GM18499 (cell line): ENCODE results near the gene BTAF1.

Source experiments
- ATAC-seq: cut with Tn5 transposase; IDR thresholded peaks from one replicate; pipeline ENCODE4 v1.9.1; 2021; ENCODE audit warnings: moderate number of reproducible peaks; ENCODE audit not compliant: insufficient read depth, unreplicated experiment

The BTAF1 gene

GRCh38 chr10:91907914-91908336 lies 15.6 kb upstream of the BTAF1 start:
- no peak for ATAC-seq

DNA sequence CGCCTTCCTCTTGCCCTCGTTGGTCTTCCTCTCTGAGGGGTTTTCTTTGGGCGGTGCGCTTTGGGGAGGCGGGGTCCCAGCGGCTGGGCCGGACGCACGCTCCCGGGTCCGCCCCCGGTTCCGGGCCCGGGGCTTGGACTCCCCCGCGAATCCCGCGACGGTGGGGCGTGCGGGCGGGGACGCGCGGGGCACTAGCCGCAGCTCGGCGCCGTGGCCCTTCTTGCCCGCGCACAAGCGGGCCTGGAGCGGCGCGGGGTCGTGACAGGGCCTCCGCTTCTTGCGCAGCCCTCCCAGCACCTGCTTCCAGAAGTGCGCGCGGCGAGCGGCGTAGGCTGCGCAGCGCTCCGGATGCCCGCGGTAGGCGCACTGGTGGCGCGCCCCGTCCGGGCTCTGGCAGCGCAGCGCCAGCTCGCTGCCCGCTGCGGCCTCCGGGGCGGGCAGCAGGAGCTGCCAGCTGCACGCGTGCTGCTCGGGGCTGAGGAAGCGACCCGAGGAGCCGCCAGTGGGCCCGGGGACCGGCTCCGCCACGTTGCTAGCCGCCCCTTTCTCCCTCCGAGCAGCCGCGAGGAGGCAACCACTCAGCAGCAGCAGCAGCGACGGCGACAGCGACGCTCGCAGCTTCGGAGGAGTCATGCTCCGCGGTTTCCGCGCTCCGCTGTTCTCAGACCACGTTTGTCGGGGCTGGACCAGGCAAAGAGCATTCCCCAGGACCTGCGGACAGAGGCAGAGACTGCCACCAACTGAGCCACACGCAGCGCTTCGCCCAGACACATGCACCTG lies 15.0 kb upstream of the BTAF1 start:
- peak; percentile 76 for ATAC-seq

DNA sequence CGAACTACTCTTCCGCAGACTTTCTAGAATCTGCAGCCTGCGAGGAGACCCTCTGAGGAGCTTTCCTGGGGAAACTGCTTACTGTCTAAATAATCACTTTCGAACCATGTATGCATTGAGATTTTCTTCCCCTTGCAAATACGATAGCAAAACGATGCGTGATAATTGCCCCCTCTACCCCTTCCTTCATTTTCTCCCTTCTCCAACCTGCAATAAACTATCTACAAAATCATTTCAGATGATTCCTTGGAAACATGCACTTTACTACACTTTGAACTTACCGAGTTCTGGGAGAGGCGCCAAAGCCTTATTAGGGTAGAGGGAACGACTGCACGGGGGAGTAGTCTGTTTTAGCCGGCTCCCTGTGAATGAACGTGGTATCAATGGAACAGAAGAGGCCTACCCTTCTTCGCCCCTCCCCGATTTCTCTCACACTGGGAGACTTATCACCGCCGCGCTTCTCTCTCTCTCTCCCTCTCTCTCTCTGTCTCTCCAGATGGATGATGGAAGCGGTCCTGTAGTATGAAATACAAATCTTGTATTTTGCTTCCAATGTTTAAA lies 14.4 kb upstream of the BTAF1 start, which contains the start of gene FGFBP3:
Gene FGFBP3, minus strand, starts transcription at position 370 of the 561 bp plus-strand sequence. CDS start 517 bp downstream, outside the sequence.
- ATAC-seq, result no peak

DNA sequence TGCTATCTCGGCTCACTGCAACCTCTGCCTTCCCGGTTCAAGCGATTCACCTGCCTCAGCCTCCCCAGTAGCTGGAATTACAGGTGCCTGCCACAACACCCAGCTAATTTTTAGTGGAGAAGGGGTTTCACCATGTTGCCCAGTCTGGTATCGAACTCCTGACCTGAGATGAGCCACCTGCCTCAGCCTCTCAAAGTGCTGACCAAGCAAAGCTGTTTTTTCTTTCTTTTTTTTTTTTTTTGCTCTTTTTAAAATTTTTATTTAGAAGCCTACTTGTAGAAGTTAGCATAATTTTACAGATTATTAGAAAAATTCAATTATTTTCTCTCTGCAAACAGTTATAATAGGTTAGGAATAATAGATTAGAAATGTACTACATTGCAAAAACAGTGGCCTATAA lies 13.1 kb upstream of the BTAF1 start:
- ATAC-seq, result no peak

GRCh38 chr10:91919651-91920050 lies 3.9 kb upstream of the BTAF1 start:
- no peak for ATAC-seq

GRCh38 chr10:91924212-91925021 lies 847 bp downstream of the BTAF1 start:
- peak; percentile 14 for ATAC-seq

- ATAC-seq, result no peak
These were observed 1.4 kb downstream of the BTAF1 start for GRCh38 chr10:91925022-91925320.

DNA sequence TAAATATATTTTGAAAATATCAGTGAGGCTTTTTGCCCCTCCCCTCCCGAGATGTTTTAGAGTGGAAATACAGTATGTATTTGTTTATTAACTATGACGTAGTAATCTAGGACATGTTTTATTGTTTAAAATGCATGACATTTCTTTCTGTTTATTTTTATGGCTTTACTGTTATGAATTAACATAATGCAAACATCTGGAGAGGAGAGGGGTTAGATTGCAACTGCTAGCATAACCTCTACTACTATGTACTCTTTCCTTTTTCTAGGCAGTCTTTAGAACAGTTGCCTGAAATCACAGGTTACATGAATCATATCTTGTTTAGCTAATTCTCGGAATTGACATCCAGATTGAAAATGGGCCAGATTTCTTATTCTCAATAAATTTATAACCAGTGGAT lies 7.4 kb downstream of the BTAF1 start:
- no peak for ATAC-seq

- no peak for ATAC-seq
These were observed 8.1 kb downstream of the BTAF1 start for GRCh38 chr10:91931526-91932190.

DNA sequence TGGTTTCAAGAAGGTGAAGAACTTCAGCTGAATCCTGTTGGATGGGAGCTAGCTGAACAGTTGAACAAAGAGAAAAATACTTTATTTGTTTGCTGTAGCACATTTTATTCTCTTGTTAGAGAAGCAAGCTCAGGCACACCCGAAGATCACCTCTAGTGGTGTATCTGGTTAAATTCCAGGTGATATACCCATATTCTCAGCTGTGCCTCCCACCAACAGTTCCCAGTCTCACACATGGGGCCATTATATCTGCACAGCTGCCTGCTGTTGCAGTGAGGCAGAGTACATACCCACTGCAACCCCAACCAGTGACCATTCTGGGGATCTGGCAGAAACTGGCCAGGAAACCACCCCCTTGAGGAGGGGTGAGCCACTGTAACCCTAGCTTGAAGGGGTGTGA lies 9.2 kb downstream of the BTAF1 start:
- ATAC-seq, result no peak

GRCh38 chr10:91935886-91936285 lies 12.3 kb downstream of the BTAF1 start:
- ATAC-seq, result no peak

GRCh38 chr10:91939653-91940052 lies 16.1 kb downstream of the BTAF1 start:
- no peak for ATAC-seq

GRCh38 chr10:91941426-91941825 lies 17.9 kb downstream of the BTAF1 start:
- ATAC-seq, result no peak

DNA sequence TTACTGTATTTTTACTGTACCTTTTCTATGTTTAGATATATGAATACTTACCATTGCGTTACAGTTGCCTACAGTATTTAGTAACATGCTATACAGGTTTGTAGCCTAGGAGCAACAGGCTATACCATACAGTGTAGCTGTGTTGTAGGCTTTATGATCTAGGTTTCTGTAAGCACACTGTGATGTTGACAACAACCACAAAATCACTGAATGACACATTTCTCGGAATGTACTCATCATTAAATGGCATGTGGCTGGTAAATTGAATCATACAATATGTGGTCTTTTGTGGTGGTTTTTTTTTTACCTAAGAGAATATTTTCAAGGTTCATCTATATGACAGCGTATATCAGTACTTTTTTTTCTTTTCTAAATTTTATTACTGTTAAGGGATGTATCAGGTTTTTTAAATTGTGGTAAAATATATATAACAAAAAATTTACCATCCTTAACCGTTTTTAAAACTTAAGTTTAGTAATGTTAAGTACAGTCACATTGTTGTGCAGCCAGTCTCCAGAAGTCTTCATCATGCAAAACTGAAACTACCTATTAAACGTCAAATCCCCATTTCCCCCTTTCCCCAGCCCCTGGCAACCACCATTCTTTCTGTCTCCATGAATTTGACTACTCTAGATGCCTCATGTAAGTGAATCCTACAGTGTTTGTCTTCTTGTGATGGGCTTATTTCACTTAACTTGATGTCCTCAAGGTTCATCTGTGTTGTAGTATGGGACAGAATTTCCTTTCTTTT lies 21.5 kb downstream of the BTAF1 start:
- ATAC-seq, result peak; percentile 77

DNA sequence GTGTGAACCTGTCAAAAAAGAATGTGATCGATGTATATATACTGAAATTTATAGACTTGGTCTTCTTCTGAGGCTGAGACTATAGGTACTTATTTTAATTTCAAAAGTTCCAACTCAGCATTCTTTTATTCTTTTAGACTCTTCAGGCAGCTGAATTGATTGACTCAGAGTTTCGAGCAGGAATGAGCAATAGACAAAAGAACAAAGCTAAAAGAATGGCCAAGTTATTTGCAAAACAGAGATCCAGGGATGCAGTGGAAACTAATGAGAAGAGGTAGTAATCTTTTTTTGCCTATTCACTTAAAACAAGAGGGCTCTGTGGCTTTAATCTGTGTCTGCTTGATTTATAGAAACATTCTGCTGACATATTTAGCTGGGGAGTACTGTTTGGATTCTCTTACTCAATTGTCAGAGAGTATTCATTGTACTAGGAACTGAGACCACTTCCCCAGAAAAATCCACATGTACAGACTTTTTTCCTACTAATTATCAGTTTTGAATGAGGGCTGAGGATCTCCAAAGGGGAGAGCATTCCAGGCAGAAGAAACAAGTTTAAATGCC lies 30.1 kb downstream of the BTAF1 start:
- no peak for ATAC-seq

GRCh38 chr10:91955114-91955513 lies 31.5 kb downstream of the BTAF1 start:
- no peak for ATAC-seq

DNA sequence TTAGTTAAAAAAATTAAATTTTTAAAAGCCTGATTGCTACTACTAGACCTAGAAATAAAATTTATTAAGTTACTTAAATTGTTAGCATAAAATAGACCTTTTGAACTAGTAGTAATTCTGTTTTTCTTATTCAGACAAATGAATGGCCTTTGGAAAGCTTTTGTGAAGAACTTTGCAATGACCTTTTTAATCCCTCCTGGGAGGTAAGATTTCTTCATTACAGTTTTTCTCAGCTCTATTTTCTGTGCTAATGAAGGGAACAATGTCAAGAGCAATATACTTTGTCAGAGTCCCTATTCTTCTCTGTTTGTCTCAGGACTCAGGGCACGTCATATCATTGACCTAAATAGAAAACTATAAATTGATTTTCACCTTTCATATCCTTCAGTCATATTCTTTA lies 33.5 kb downstream of the BTAF1 start:
- no peak for ATAC-seq

DNA sequence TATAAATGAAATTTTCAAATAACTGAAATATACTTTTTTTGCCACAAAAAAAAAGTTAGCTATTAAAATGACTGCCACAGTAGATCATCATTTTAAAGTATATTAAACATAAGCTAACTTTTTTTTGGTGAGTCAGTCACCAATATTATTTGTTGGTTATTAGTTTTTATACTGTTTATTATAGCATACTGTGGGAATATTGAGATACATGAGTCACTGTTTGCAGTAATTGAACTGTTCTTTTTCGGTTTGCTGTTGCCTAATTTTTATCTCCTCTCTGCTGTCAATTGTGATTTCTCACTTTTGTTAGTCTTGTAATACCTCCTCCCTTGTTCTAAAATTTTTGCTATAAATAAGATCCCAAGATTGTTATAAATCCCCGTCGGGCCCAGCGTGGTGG lies 45.7 kb downstream of the BTAF1 start:
- no peak for ATAC-seq

- ATAC-seq, result no peak
These were observed 51.4 kb downstream of the BTAF1 start for GRCh38 chr10:91974960-91975359.

DNA sequence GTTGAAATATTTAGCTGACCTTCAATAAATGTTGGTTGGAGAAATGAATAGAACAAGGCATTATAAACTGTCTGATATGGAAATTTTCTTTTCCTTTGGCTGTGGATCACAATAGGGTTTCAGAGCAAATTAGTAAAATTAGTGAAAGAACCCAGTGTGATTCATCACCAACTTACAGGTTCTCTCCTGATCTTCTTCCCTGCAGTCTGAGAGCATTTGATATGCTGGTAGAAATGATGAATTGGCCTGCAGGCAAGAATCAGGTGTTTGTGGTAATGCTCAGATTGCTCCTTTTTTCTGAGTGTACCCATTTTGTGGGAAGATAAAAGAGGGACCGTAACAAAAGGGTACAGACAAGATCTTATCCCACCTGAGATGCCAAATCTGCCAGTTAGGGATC lies 51.9 kb downstream of the BTAF1 start:
- ATAC-seq, result no peak
